Amniotic stem cell (primary cell): Measurements from ENCODE around the gene FAM53C.
A peak's percentile ranks its signal among the peaks of the same experiment; 100 is the strongest.
"Not testable (repeated sequence)": the region's sequence is repeated elsewhere in the genome, so short reads cannot be mapped to it uniquely, and the experiment has no call there.

Experiments
- DNase-seq: peaks from one replicate; lab custom pipeline; 2025; lab: John Stamatoyannopoulos, UW

FAM53C gene

GRCh38 chr5:138351056-138351455, 13.0 kb downstream of the FAM53C start:
- no peak for DNase-seq

DNA sequence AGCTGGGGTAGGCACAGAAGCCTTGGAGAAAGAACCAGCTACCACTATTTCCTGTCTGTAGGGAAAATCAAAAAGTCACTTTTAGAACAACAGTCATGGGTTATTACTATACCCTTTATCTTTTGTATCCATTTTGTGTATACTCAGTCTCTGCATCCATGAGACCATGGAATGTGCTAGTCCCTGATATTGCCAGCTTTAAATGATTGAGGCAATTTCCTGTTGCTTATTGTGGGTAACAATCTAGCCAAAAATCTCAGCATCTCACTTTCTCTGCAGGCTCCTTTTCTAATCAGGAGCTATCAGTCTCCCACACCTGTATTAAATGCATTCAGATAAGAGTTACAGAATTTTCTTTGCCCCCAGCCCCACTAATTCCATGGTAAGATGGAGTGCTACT, 13.5 kb downstream of the FAM53C start:
- DNase-seq: no peak

- peak; percentile 32 for DNase-seq
Observed at GRCh38 chr5:138352071-138352721, 14.1 kb downstream of the FAM53C start, which contains the start of gene KDM3B. Gene KDM3B (plus strand): TSS chr5:138352685. CDS start chr5:138352796, 111 bp downstream.

DNA sequence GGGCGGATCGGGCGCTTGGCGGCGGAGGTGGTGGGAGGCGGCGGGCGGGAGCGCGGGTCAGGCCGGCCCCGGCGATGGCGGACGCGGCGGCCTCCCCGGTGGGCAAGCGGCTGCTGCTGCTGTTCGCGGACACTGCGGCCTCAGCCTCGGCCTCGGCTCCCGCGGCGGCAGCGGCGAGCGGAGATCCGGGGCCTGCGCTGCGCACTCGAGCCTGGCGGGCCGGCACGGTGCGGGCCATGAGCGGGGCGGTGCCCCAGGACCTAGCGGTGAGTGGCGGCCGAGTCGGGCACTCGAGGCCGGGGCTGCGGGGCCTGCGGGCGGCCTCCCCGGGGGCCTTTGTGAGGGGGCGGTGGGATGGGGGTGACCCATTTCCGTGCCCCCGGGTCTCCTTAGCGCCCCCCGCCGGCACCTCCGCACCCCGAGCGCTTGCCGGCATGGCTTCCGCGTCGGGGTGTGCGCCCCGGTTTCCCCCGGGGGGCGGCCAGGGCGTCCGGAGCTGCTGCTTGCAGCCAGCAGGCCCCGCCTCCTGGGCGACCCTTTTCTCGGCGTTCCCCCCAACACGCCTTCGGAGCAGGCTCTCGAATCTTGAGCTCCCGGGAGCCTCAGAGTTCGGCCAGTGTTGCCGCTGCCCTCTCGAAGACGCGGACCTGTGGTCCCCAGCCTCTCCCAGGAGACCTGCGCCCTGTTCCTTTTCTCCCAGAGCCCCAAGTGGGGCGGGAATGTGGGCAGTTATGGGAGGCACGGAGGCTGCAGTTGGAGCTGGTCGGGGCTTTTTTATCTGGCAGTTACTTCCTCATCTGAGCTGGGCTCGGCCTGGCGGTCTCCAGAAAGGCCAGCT, 14.9 kb downstream of the FAM53C start:
- DNase-seq: no peak

DNA sequence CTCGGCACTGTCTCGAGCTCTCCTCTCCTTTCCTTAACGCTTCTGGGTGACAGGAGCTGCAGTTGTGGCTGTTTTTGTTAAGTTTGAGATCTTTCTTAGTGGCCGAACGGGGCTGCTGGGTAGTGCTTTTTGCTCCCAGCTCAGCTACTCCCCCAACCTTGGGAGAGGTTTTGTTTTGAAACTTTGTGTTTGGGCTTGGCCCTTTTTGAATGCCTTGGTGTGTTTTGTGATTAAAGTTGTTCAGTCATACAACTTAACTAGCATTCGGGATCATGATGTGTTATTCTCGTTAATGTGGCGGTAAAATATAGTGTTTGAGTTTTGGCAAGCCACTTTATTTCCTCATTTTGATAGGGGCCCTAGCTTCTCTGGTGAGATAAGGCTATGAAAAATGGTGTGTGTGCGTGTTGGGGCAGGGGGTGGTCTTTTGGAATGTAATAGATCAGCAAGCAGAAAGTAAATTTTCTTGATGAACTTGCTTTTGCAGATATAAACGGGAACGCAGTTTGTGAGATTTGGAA, 15.6 kb downstream of the FAM53C start:
- DNase-seq: no peak

DNA sequence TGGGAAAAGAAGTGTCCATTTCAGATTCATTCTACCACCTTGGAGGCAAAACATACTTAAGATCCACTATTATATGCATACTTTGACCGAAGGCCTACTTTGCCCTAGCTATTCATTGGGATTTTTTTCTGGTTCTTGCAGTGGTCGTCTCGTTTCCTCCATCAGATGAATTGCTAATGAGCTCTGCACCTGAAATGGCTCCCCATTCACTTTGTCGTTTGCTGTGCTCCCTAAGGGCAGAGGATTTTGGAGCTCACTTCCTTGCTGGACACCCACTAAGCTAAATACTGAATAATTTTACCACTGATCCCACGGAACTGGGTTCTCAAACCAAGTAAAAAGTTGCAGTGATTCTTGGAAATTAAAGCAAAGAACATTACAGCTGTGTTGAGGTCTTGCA, 16.3 kb downstream of the FAM53C start:
- DNase-seq: no peak

- peak; percentile 43 for DNase-seq
Observed at GRCh38 chr5:138354926-138355378, 16.9 kb downstream of the FAM53C start.

DNA sequence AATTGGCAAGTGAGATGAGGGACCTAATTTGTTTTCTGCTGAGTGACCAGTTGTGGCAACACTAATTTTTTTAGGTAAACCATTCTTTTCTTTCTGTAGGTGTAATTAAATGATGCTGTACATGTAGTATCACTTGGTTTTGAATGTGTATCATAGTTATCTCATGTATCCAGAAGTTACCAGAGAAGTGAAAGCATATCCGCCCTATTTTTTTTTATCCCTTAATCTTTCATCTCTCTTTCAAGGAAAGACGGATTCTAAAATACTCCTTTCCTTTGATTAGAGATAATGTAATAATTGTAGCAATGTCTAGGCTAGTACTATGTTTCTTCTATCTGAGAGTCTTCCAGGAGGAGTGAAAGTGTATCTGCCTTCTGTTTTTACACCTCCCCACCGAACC, 21.6 kb downstream of the FAM53C start:
- no peak for DNase-seq

DNA sequence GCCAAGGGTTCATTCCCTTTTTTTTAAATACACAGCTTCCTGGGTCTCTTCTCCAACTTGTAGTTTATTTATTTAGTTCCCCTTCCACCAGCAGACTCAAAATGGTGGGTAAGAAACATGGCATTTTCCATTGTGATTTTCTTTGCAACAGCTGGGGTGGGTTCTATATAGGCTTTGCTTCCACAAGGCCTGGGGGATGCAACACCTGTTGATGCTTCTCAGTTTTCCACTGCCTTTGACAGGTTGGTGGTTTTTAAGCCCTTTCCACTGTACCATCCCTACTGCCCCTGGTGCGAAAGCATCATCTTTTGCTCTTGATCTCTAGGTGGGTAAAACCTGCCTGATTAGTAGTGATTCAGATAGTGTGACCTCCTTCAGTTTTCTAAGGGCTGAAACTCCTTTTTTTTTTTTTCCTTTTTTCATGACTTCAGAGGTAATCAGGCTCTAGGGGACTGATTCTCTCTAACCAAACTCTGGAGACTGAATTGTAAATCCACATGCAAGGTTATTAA, 22.9 kb downstream of the FAM53C start:
- DNase-seq: no peak

- no peak for DNase-seq
Observed at GRCh38 chr5:138364576-138364975, 26.5 kb downstream of the FAM53C start.

DNA sequence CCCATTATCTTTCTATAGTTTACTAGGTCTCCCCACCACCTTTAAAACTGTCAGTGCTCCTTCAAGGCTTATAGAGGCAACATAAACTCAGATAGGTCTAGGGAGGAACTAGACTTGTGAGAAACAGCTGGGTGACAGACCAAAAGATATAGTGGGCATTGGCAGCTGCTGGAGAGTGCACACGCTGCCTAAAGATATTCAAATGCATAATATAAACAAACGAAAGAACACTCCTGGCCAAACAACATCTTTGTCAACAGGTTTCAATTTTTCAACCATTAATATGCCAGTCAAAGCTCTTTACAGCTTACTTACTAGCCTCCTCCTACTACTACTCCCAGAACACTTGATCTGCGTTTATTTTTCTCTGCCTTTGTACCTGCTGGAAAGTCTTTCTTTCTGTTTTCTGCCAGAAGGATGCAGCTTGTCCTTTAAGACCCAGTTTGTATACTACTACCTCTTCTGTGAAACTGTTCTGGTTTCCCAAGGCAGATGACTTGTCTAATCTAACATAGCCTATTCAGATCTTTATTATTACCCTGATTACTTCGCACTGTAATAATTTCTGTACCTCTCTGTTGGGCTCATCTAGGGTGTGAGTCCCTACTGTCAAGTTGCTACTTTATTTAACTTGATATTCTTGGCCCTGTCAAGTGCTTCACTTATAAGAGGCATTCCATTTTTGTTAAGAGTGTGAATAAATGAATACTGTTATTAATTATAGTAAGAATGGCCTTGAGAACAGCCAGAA, 28.7 kb downstream of the FAM53C start:
- DNase-seq: no peak

GRCh38 chr5:138369261-138369660, 31.2 kb downstream of the FAM53C start:
- DNase-seq: no peak

- no peak for DNase-seq
Observed at GRCh38 chr5:138369706-138370105, 31.6 kb downstream of the FAM53C start.

- no peak for DNase-seq
Observed at GRCh38 chr5:138370537-138370936, 32.5 kb downstream of the FAM53C start.

- DNase-seq: no peak
Observed at GRCh38 chr5:138371454-138371853, 33.4 kb downstream of the FAM53C start.

- DNase-seq: no peak
Observed at GRCh38 chr5:138372225-138372624, 34.2 kb downstream of the FAM53C start.

- DNase-seq: no peak
Observed at GRCh38 chr5:138372653-138373052, 34.6 kb downstream of the FAM53C start.

DNA sequence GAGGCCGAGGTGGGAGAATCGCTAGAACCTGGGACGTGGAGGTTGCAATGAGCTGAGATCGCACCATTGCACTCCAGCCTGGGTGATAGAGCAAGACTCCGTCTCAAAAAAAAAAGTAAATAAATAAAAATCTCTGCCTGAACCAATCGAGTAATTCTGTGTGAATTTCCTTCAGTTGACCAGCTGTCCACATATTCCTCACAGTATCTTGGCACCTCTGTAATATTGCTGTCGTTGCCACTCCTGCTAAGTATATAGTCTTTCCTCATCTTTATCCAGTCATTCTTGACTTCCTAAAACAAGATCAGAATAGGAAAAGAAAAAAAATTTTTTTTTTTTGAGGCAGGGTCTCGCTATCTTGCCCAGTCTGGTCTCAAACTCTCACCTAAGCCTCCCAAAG, 44.3 kb downstream of the FAM53C start:
- no peak for DNase-seq

DNA sequence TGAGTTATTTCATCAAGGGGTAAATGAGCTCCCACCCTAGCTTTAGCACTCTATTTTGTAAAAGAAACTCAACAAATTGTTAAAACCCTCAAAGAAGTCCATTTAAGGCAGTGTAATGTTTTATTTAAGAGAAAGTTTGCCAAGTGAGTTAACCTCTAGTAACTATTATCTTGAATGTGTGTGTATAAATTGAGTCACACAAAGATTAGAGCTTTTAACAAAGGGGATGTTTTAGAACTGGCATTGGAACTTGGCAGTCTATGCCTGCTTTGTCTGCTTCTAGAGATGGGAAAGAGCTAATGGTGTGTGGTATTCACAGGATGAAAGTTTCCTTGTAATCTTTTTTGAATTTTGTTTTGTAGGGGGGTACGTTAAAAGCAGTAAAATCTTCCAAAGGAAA, 47.6 kb downstream of the FAM53C start:
- no peak for DNase-seq

DNA sequence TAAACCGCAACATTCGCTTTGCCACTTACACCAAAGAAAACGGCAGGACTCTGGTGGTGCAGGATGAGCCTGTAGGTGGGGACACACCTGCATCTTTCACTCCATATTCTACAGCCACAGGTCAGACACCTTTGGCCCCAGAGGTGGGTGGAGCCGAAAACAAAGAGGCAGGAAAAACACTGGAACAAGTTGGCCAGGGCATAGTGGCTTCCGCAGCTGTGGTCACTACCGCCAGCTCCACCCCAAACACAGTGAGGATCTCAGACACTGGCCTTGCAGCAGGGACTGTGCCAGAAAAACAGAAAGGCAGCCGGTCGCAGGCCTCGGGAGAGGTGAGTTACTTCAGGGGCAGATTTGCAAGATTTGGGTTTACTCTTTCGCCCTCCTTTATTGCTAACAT, 48.2 kb downstream of the FAM53C start:
- DNase-seq: no peak

- DNase-seq: no peak
Observed at GRCh38 chr5:138389332-138389731, 51.3 kb downstream of the FAM53C start.

DNA sequence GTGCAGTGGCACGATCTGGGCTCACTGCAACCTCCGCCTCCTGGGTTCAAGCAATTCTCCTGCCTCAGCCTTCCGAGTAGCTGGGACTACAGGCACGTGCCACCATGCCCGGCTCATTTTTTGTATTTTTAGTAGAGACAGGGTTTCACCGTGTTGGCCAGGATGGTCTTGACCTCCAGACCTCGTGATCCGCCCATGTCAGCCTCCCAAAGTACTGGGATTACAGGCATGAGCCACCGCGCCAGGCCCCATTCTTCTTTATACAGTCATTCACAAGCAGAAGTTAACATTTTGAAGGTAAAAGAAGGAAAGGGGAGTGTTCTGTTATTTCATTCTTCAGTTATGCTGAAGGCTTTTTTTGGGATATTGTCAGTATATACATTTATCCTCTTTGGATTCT, 51.8 kb downstream of the FAM53C start:
- DNase-seq: not testable (repeated sequence)
